ENCODE data around the gene ZNF883.
A peak's percentile ranks its signal among the peaks of the same experiment; 100 is the strongest.

The ZNF883 gene

GRCh38 chr9:112921549-112921948 is 90.4 kb downstream of the ZNF883 start:
- peak; percentile 81 for ATAC-seq
- TF ChIP-seq ZNF565 (CRISPR knock-in tag; conservative IDR thresholded peaks at IDR 0.05; ENCODE audit: low read depth) (no peak), PPARA (CRISPR knock-in tag; IDR thresholded peaks at IDR 0.05; ENCODE audit: borderline replicate concordance) (no peak), CSDC2 (CRISPR knock-in tag; IDR thresholded peaks at IDR 0.05) (no peak), ISL1 (CRISPR knock-in tag; IDR thresholded peaks at IDR 0.05) (no peak), ZFP3 (CRISPR knock-in tag; IDR thresholded peaks at IDR 0.05) (no peak), GLIS3 (CRISPR knock-in tag; IDR thresholded peaks at IDR 0.05) (no peak), OSR1 (CRISPR knock-in tag; IDR thresholded peaks at IDR 0.05) (no peak), CREB5 (CRISPR knock-in tag; IDR thresholded peaks at IDR 0.05; ENCODE audit: low read depth) (no peak), ESRRG (CRISPR knock-in tag; IDR thresholded peaks at IDR 0.05) (no peak), CSRNP3 (CRISPR knock-in tag; IDR thresholded peaks at IDR 0.05) (no peak), ZC3H10 (CRISPR knock-in tag; IDR thresholded peaks at IDR 0.05) (no peak), ZNF8 (CRISPR knock-in tag; IDR thresholded peaks at IDR 0.05) (no peak), ARNTL (CRISPR knock-in tag; IDR thresholded peaks at IDR 0.05; ENCODE audit: borderline replicate concordance, low read depth) (no peak), PATZ1 (CRISPR knock-in tag; IDR thresholded peaks at IDR 0.05; ENCODE audit: borderline replicate concordance) (no peak), TSHZ2 (CRISPR knock-in tag; IDR thresholded peaks at IDR 0.05) (no peak), POU6F1 (CRISPR knock-in tag; IDR thresholded peaks at IDR 0.05; ENCODE audit: borderline replicate concordance, low read depth) (no peak), BACH2 (CRISPR knock-in tag; IDR thresholded peaks at IDR 0.05; ENCODE audit: borderline replicate concordance) (no peak), TOX (CRISPR knock-in tag; IDR thresholded peaks at IDR 0.05; ENCODE audit: borderline replicate concordance) (no peak), TCF4 (CRISPR knock-in tag; IDR thresholded peaks at IDR 0.05; ENCODE audit: borderline replicate concordance) (no peak), ZNF70 (CRISPR knock-in tag; IDR thresholded peaks at IDR 0.05) (no peak)

GRCh38 chr9:112917987-112918362 is 94.0 kb downstream of the ZNF883 start:
- no peak for TF ChIP-seq PATZ1 (CRISPR knock-in tag; IDR thresholded peaks at IDR 0.05; ENCODE audit: borderline replicate concordance)
- no peak for TF ChIP-seq ZNF70 (CRISPR knock-in tag; IDR thresholded peaks at IDR 0.05)
- TF ChIP-seq OSR1 (CRISPR knock-in tag; IDR thresholded peaks at IDR 0.05), result no peak
- no peak for TF ChIP-seq TCF4 (CRISPR knock-in tag; IDR thresholded peaks at IDR 0.05; ENCODE audit: borderline replicate concordance)
- no peak for TF ChIP-seq ZC3H10 (CRISPR knock-in tag; IDR thresholded peaks at IDR 0.05)
- TF ChIP-seq PPARA (CRISPR knock-in tag; IDR thresholded peaks at IDR 0.05; ENCODE audit: borderline replicate concordance), result no peak
- TF ChIP-seq ARNTL (CRISPR knock-in tag; IDR thresholded peaks at IDR 0.05; ENCODE audit: borderline replicate concordance, low read depth), result no peak

More at GRCh38 chr9:112917987-112918362, 94.0 kb downstream of the ZNF883 start:
- ATAC-seq, result no peak

Measured in SK-N-SH treated with all-trans-retinoic acid at 6 μM for 48 hours (cell line).